Sciatic nerve (tissue), 2 donors: ENCODE data around the gene CCL21. TPM values are rescaled to one million over a fixed set of nuclear protein-coding genes. Genes with fewer than 3 reads are reported as not detected.
"Not testable (repeated sequence)": the region's sequence is repeated elsewhere in the genome, so short reads cannot be mapped to it uniquely, and the experiment has no call there.

Experiments
- ATAC-seq: fragments of 200-7000 bp; cut with Tn5 transposase; one replicate; pipeline ENCODE4 v1.9.1; 2020; ENCODE audit warnings: mild to moderate bottlenecking, moderate library complexity
- DNase-seq: peaks from one replicate; pipeline ENCODE4 v3.0.0-alpha.2; 2020; ENCODE audit warnings: low spot score
- intact Hi-C: fragments of 100-400 bp; cut with DNase I; formaldehyde crosslinking; loops from one replicate; pipeline ENCODE4 v1.14.2; 2022
- total RNA-seq: library from RNA; stranded (reverse); fragmentation: NEBNext Ultra II Directional; extraction: Animal tissue kit (Norgen Biotek cat#: 25700); gene quantifications from one replicate; pipeline ENCODE4 v1.2.1, GENCODE V29; 2021
- donor health status: DM: no; HTN: no; CAD: no.
- donor health status: DM: no; HTN: no; CAD: no.

The CCL21 gene, protein sequence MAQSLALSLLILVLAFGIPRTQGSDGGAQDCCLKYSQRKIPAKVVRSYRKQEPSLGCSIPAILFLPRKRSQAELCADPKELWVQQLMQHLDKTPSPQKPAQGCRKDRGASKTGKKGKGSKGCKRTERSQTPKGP
- total RNA-seq: not detected

- intact Hi-C loops: no loop called here
- peak; percentile 34 for ATAC-seq
- DNase-seq: no peak
These were observed at the start of gene CCL21 for GRCh38 chr9:34710023-34710422. TSS of gene CCL21 (minus strand) at chr9:34710136. CDS start at chr9:34710066, 70 bp downstream.

DNA sequence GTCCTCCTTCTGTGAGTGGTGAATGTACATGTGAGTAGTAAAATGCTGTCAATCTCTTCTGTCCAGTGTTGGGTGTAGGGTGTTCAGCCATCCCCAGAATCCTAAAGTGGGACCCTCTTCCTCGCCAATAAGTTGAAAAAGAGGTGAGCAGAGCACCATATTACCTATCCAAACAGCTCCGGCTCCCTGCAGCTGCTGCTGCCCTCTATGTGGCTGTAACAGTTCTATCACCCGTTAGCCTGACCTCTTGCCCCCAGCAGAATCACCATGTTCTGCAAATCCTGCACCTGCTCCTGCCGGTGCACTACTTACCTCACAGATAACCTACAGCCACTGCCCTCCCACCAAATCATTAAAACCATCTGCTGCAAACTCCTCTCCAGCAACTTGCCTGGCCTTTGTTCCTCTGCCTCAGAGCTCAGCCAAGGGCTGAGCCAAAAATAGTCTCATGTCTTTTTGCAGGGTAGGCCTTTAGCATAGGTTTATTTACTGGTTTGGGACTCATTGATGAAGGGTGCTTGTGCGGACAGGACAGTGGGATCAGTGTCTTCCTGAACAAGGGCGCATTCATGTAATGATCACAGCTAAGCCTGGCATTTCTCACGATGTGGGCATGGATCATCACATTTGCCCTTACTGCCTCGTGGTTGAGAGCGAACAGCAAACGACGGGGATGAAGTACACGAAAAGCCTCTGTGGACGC lies 49.6 kb upstream of the CCL21 start:
- no peak for ATAC-seq
- no peak for DNase-seq
- intact Hi-C loops: no loop called here

- ATAC-seq, DNase-seq, intact Hi-C loops: not testable (repeated sequence)
These were observed 40.4 kb upstream of the CCL21 start for GRCh38 chr9:34750320-34750719.

DNA sequence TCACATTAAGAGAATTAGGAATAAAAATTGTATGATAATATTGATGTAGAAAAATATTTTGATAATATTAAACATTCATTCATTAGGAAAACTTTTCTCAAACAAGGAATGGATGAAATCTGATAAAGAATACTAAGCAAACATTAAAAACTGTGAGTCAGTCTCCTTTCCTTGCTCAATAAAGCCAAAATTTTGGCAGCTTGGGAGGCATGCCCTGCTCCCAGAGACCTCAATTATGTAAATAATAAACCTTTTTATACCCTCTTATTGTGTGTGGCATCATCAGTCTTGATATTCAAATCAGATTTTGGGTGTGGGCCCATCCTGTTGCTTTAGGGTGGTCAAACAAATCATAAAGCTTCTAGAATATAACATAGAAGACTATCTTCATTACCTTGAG lies 36.6 kb upstream of the CCL21 start:
- intact Hi-C loops: no loop called here
- DNase-seq (no peak), ATAC-seq (no peak)

DNA sequence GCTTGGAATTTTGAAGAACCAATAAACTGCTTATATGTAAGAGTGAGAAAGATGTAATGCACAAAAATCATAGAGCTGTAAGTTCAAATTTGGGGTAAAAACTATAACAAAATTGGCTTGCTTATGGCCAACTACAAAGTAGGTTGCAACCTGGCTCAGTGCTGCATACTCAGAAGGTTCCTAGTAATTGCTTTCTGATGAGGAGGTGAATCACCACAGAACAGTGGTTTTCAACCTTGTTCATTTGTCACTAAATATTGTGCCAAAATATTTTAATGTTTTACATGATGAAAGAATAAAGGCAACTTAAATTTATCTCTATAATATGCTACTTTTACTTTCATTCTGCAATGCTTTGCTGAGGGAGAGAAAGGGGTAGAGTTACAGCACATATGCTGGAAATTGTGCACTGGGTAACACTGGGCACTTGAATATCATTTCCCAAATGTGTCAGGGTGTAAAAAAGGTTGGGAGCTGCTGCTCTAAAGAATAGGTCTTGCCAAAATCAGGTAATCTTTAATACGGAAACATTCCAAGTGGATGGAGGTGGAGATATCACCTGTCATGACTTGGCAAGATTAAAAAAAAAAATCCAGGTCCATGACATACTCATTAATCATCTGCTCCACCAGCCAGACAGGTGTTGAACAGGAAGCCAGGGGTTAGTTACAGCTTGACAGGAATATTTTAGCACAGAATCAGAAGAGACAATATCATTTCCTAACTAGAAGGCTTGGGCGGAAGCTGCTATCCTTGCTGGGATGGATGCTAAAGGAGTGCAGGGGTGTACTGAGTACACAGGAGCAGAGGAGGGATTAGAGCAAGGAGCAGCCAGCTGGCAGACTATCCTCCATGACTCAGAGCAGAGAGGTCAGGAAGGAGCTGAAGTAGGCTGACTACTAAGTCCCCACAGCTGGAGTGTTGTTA lies 34.6 kb upstream of the CCL21 start:
- intact Hi-C loops: no loop called here
- DNase-seq: no peak

GRCh38 chr9:34742710-34743109 lies 32.8 kb upstream of the CCL21 start:
- intact Hi-C loops: no loop called here
- ATAC-seq (no peak), DNase-seq (no peak)

More for the DNA sequence above, 34.6 kb upstream of the CCL21 start:
- peak; percentile 30 for ATAC-seq

DNA sequence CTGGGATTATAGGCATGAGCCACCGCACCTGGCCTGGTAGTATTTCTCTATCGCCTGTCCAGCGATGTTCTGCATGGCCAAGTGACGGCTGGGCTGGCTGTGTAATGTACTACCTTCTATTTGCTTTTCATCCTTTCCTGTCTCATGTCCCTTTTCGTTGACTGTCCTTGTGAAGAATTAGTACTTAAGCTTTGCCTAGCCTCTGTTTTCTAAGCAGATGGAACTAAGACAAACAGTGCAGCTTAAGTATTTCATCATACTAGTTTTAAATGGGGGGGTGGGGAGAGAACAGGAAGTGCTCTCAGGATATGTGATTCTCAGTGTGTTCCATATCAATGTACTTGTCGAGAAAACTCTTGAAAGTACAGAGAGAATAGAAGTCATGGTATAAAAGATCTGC lies 31.7 kb upstream of the CCL21 start:
- DNase-seq (no peak), ATAC-seq (no peak)
- intact Hi-C loops: no loop called here

DNA sequence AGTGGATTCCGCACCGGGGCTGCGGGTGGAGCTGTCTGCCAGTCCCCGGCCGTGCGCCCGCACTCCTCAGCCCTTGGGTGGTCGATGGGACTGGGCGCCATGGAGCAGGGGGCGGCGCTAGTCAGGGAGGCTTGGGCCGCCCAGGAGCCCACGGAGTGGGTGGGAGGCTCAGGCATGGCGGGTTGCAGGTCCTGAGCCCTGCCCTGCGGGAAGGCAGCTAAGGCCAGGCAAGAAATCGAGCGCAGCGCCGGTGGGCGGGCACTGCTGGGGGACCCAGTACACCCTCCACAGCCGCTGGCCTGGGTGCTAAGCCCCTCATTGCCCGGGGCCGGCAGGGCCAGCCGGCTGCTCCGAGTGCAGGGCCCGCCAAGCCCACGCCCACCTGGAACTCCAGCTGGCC lies 30.2 kb upstream of the CCL21 start:
- intact Hi-C loops, ATAC-seq, DNase-seq: not testable (repeated sequence)

- no peak for DNase-seq
- no peak for ATAC-seq
- intact Hi-C loops: no loop called here
These were observed 27.8 kb upstream of the CCL21 start for GRCh38 chr9:34737677-34738260.

DNA sequence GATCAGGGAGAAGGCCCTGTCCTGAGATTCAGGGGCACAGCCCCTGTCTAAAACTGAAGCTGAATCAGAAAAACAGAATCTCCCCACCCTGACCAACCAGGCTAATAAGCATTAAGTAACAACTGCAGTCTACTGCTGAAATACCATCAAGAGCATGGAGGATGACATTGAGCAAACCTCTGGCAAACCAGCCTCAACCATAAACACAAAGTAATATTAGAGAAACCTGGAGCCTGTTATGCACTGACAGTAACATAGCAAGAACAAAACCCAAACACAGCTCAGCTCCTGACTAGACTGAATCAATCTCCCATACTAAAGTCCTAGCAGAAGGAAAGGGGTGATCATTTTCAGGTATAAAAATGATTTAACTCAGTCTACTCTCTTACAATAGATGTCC lies 24.8 kb upstream of the CCL21 start:
- no peak for DNase-seq
- no peak for ATAC-seq
- intact Hi-C loops: no loop called here

GRCh38 chr9:34732886-34733285 lies 22.9 kb upstream of the CCL21 start:
- intact Hi-C loops: no loop called here
- ATAC-seq (no peak), DNase-seq (no peak)

DNA sequence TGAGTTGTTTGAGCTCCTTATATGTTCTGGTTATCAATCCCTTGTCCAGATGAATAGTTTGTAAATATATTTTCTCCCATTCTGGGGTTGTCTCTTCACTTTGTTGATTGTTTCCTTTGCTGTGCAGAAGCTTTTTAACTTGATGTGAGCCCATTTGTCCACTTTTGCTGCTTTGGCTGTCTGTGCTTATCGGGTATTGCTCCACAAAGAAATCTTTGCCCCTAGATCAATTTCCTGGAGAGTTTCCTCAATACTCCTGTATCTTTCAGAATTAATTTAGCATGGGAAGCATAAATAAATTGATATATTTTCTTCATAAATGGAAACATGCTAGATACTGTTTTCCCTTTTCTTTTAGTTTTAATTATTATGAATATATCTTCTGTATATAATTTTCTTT lies 22.5 kb upstream of the CCL21 start:
- intact Hi-C loops: no loop called here

DNA sequence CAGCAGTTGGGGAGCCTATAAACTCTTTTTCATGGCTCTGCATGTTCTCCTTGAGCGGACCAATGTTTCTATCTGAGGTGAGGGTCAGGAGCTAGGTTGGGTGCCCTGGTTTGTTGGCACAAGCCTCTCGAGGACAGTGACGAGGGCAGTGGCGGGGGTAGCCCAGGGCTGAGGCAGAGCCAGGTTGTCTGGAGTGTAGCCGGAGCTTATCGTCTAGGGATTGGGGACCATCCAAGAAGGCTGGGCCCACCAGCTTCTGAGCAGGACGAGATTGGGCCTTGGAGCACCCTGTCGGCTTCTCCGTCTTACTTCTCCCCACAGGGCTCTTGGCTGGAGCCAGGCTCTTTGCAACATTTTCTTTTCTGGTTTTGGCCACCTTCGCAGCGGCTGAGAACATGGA lies 13.2 kb upstream of the CCL21 start:
- no peak for ATAC-seq
- intact Hi-C loops: no loop called here

More for the DNA sequence above, 22.5 kb upstream of the CCL21 start:
- no peak for DNase-seq
- no peak for ATAC-seq

DNA sequence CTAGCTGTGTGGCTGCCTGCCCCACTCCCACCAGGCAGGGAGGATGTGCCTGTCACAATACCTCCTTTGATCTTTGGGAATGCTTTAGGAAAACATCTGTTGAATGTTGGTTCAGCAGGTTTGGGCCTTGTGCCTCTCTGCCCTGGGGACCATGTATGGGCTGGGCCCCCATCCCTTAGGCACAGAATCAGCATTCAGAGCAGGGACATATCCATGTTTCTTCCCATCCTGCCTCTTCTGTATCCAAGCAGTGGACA lies 9.8 kb upstream of the CCL21 start:
- DNase-seq, ATAC-seq: not testable (repeated sequence)
- intact Hi-C loops: loop anchor here (5.0 kb wide), 1 partner anchor 437 kb away; no protein-coding TSS in a partner anchor

More for the DNA sequence above, 13.2 kb upstream of the CCL21 start:
- DNase-seq: no peak

GRCh38 chr9:34719021-34719768 lies 9.3 kb upstream of the CCL21 start:
- ATAC-seq: no peak
- intact Hi-C loops: loop anchor here (5.0 kb wide), 1 partner anchor 437 kb away; no protein-coding TSS in a partner anchor

DNA sequence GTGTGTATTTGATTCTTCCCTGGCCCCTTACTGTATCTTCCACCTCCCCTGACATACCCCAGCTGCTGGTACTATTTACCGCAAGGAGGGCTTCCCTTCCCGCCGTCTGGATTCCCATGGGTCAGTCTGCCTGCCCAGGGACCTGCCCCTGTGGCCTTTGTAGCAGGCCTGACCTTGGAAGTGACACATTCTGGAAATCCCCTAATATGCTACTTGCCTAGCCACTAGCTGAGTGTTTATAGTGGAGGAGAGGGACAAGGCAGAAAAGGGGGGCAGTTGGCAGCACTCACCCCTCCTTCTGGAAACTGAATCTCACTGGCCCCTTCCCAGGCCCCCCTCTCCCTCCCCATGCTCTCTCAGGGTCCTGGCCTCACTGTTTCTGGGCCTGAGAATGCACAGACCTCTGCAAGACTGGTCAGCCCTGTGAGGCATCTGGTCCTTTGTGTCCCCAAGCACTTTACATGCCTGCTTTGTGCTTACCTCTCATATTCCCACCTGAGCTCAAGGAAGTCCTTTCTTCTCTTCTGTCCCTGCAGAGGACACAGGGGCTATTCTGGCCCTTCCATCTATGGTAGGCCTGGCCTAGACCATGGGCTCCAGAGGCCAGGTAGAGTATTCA lies 8.2 kb upstream of the CCL21 start:
- intact Hi-C loops: loop anchor here (5.0 kb wide), 1 partner anchor 436 kb away; no protein-coding TSS in a partner anchor
- ATAC-seq: no peak
- no peak for DNase-seq

More at GRCh38 chr9:34719021-34719768, 9.3 kb upstream of the CCL21 start:
- no peak for DNase-seq

DNA sequence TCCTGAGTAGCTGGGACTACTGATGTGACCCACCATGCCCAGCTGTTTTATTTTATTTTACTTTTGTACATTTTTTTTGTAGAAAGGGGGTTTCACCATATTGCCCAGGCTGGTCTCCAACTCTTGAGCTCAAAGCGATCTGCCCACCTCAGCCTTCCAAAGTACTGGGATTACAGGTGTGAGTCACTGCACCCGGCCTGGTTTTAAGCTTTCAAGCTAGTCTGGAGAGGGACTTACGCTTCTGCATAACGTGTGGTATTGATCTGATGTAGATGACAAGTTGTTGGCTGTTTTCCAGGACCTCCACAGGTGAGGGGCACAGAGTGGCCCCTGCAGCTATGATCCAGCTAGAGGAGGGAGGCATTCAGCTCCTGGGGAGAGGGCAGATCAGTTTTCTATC lies 6.8 kb upstream of the CCL21 start:
- intact Hi-C loops: loop anchor here (5.0 kb wide), 1 partner anchor 434 kb away; no protein-coding TSS in a partner anchor
- DNase-seq (no peak), ATAC-seq (no peak)

GRCh38 chr9:34715639-34716215 lies 5.8 kb upstream of the CCL21 start:
- intact Hi-C loops: loop anchor here (5.0 kb wide), 1 partner anchor 433 kb away; no protein-coding TSS in a partner anchor
- DNase-seq (no peak), ATAC-seq (no peak)
